Activated naive CD8-positive, alpha-beta T cell (primary cell): Measurements from ENCODE around the gene DHCR7.

ENCODE experiments used
- H3K27ac Mint-ChIP-seq: one replicate; pipeline ENCODE4 v1.8.0; 2021; ENCODE audit warnings: mixed read lengths
- H3K27me3 Mint-ChIP-seq: one replicate; pipeline ENCODE4 v1.8.0; 2021; ENCODE audit warnings: mixed read lengths
- H3K36me3 Mint-ChIP-seq: one replicate; pipeline ENCODE4 v1.8.0; 2021; ENCODE audit warnings: mixed read lengths
- H3K4me1 Mint-ChIP-seq: one replicate; pipeline ENCODE4 v1.8.0; 2021; ENCODE audit warnings: low read depth, mixed read lengths
- H3K4me3 Mint-ChIP-seq: one replicate; pipeline ENCODE4 v1.8.0; 2021; ENCODE audit warnings: mild to moderate bottlenecking, mixed read lengths
- H3K9me3 Mint-ChIP-seq: one replicate; pipeline ENCODE4 v1.8.0; 2021; ENCODE audit warnings: low read depth, mixed read lengths

DHCR7 gene

GRCh38 chr11:71387200-71387599, 61.0 kb downstream of the DHCR7 start:
- Mint-ChIP-seq H3K27ac (no peak overlapping the region), H3K4me3 (no peak overlapping the region), H3K4me1 (no peaks in the 10 kb centered on the region)

DNA sequence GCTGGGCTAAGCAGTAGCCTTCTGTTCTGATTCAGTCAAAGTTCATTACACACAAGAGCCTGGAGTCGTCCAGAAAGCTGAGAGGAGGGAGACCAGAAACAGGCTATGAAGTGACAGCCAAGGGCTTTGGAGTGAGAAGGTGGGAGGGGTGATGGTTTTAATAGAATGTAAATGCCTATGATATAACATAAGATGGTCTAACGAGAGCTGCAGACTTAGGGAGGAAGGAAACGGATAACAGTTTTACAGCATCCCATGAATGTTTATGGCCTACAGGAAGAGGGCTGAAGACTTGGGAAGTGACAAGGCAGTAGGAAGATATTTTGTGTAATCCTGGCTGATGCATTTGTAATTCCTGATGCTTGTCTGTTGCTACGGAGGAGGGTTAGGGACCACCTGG, 62.0 kb downstream of the DHCR7 start:
- no peaks in the 10 kb centered on the region for H3K9me3 Mint-ChIP-seq
- H3K4me1 Mint-ChIP-seq, result no peaks in the 10 kb centered on the region
- no peak overlapping the region for H3K27ac Mint-ChIP-seq
- no peak overlapping the region for H3K4me3 Mint-ChIP-seq
- no peaks in the 10 kb centered on the region for H3K36me3 Mint-ChIP-seq
- peaks cover 13% of the 10 kb centered on the region for H3K27me3 Mint-ChIP-seq

More at GRCh38 chr11:71387200-71387599, 61.0 kb downstream of the DHCR7 start:
- Mint-ChIP-seq H3K9me3 (no peaks in the 10 kb centered on the region), H3K27me3 (peaks cover 13% of the 10 kb centered on the region), H3K36me3 (no peaks in the 10 kb centered on the region)

DNA sequence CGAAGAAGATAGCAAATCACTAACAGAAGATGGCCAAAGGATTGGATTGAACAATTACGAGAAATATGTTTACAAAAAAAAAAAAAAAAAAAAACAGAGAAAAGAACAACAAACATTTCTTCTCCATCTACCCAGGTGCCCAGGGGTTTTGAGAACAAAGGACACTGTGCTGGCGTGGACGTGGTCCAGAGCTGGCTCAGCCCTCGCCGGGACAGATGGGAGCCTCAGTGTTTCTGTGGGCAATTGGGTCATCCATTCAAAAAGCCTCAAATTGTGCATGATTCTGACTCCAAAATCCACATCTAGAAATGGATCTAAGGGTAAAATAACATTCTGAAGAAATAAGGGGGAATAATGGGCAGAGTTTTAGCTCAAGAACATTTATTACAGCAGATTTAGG, 63.1 kb downstream of the DHCR7 start:
- Mint-ChIP-seq H3K27me3 (peaks cover 13% of the 10 kb centered on the region), H3K4me1 (no peaks in the 10 kb centered on the region), H3K36me3 (no peaks in the 10 kb centered on the region), H3K9me3 (no peaks in the 10 kb centered on the region), H3K4me3 (no peak overlapping the region), H3K27ac (no peak overlapping the region)

- Mint-ChIP-seq H3K9me3 (no peaks in the 10 kb centered on the region), H3K27me3 (peaks cover 13% of the 10 kb centered on the region), H3K4me3 (no peak overlapping the region), H3K4me1 (no peaks in the 10 kb centered on the region), H3K27ac (no peak overlapping the region), H3K36me3 (no peaks in the 10 kb centered on the region)
Observed at GRCh38 chr11:71384561-71384960, 63.6 kb downstream of the DHCR7 start.
